ENCODE results near the gene SNAP91. TPM values are rescaled to one million over a fixed set of nuclear protein-coding genes. Genes with fewer than 3 reads are reported as not detected.

The SNAP91 gene
- total and polyA plus RNA-seq, 2 of the 8 experiments (the other 6 are each of a cell fraction or from before 2014, with no cell fraction given), result 1.3 to 1.5 TPM

- Histone ChIP-seq H3K79me2 (ENCODE audit: control insufficient read depth in 1 of 2, insufficient read depth in 2 of 2, low read length in 2 of 2) (no peaks in the 10 kb centered on the region), H2AFZ (ENCODE audit: low read length) (peak overlapping the region; percentile 76; the same call in 1 of the 2 replicates), H4K8ac (ENCODE audit: extremely low read depth, insufficient read depth, low read length) (no peak overlapping the region), H2BK20ac (ENCODE audit: low read length) (no peak overlapping the region), H3K18ac (ENCODE audit: extremely low read depth, low read length) (no peak overlapping the region), H3K27me3 (replicated peaks in 1 of 4; ENCODE audit: control insufficient read depth in 3 of 4, extremely low read depth in 1 of 4, insufficient read depth in 3 of 4, low read length in 3 of 4) (no peaks in the 10 kb centered on the region), H3K4ac (replicated peaks; ENCODE audit: insufficient read length, low read depth, low read length) (no peak overlapping the region), H3K23me2 (ENCODE audit: low read depth, low read length) (no peaks in the 10 kb centered on the region), H3K36me3 (ENCODE audit: control insufficient read depth in 2 of 4, insufficient read depth in 4 of 4, low read length in 3 of 4) (no peaks in the 10 kb centered on the region), H4K20me1 (replicated peaks in 1 of 2; ENCODE audit: control insufficient read depth in 1 of 2, insufficient read depth in 2 of 2, low read length in 2 of 2) (no peaks in the 10 kb centered on the region), H3K14ac (ENCODE audit: insufficient read length) (no peak overlapping the region), H2AK5ac (ENCODE audit: low read depth, low read length) (no peak overlapping the region), H4K91ac (replicated peaks; ENCODE audit: insufficient read length, low read length) (no peak overlapping the region), H3K4me2 (ENCODE audit: insufficient read depth in 1 of 2, low read depth in 2 of 2, low read length in 2 of 2) (no peak overlapping the region), H3K4me1 (replicated peaks in 1 of 4; ENCODE audit: control insufficient read depth in 3 of 4, insufficient read depth in 4 of 4, low read length in 3 of 4) (no peaks in the 10 kb centered on the region), H2BK120ac (replicated peaks; ENCODE audit: low read depth, low read length) (no peak overlapping the region), H3K56ac (replicated peaks; ENCODE audit: insufficient read length, low read depth, low read length) (no peak overlapping the region), H3K27ac (ENCODE audit: low read depth, low read length) (no peak overlapping the region), H3K23ac (ENCODE audit: insufficient read length) (no peak overlapping the region), H4K5ac (ENCODE audit: insufficient read length, low read depth, low read length) (no peak overlapping the region), H2BK12ac (ENCODE audit: low read depth, low read length) (no peak overlapping the region), H3K4me3 (ENCODE audit: extremely low read depth in 1 of 4, insufficient read depth in 2 of 4, low read depth in 3 of 4, low read length in 4 of 4) (no peak overlapping the region), H2BK15ac (ENCODE audit: low read length) (no peak overlapping the region), H2BK5ac (ENCODE audit: low read depth, low read length) (no peak overlapping the region), H3K79me1 (ENCODE audit: low read depth, low read length) (no peaks in the 10 kb centered on the region), H3K9me3 (ENCODE audit: insufficient read depth in 2 of 2, low read depth in 1 of 2, low read length in 1 of 2) (no peaks in the 10 kb centered on the region), H3K9ac (replicated peaks in 1 of 4; ENCODE audit: extremely low read depth in 1 of 4, low read depth in 3 of 4, low read length in 3 of 4) (no peak overlapping the region)
- DNase-seq (ENCODE audit: low read depth in 1 of 2, low spot score in 2 of 2) (no peak), FAIRE-seq (peak; percentile 77)
- CTCF ChIA-PET (ENCODE audit: partially characterized antibody), result interaction anchor here (0.5 to 2.1 kb wide), 36 partner anchors 9 to 612 kb away, joined by 3 to 25 read pairs (median 4); partner anchors contain the start of genes CEP162, RIPPLY2 and SNAP91
- 72% methylated on average over 6 of the region's 6 CpGs; no CpG with 5 or more reads in 1 of the 2 experiments for WGBS, 2 experiments (ENCODE audit: extremely low coverage in 1 of 2, insufficient coverage in 1 of 2, insufficient read length in 1 of 2, insufficient replicate concordance in 2 of 2, low coverage in 1 of 2, low lambda C conversion rate in 2 of 2, missing lambda C conversion rate in 1 of 2)
- TF ChIP-seq CTCF (IDR thresholded peaks at IDR 0.05; ENCODE audit: control extremely low read depth in 1 of 3, insufficient read depth in 1 of 3, low read depth in 1 of 3, low read length in 3 of 3) (peak in 2 of 3 experiments; percentile 42 to 44; a peak in 3 of 4 replicates), BACH1 (IDR thresholded peaks at IDR 0.05; ENCODE audit: low read length) (no peak), RAD21 (IDR thresholded peaks at IDR 0.05 in 1 of 2, conservative IDR thresholded peaks at IDR 0.05 in 1 of 2; ENCODE audit: low read depth in 2 of 2, low read length in 2 of 2) (peak; percentile 67 to 70)
- POLR2A ChIA-PET (ENCODE audit: partially characterized antibody), result no interaction called here
These were observed 93.6 kb downstream of the SNAP91 start for GRCh38 chr6:83615025-83615999.
